HG03565 (cell line): ENCODE measurements around the gene LRP5.
"Not testable (repeated sequence)": the region's sequence is repeated elsewhere in the genome, so short reads cannot be mapped to it uniquely, and the experiment has no call there.

ENCODE experiments used
- ATAC-seq: cut with Tn5 transposase; IDR thresholded peaks from one replicate; pipeline ENCODE4 v1.9.1; 2021; ENCODE audit warnings: mild to moderate bottlenecking, moderate library complexity; ENCODE audit not compliant: unreplicated experiment

LRP5 gene

GRCh38 chr11:68344821-68345220, 32.4 kb downstream of the LRP5 start:
- not testable (repeated sequence) for ATAC-seq

GRCh38 chr11:68345776-68346461, 33.5 kb downstream of the LRP5 start:
- ATAC-seq = no peak

GRCh38 chr11:68346462-68346790, 34.0 kb downstream of the LRP5 start:
- ATAC-seq = no peak

- ATAC-seq = no peak
Measured at GRCh38 chr11:68347345-68347744, 35.0 kb downstream of the LRP5 start.

GRCh38 chr11:68347841-68348240, 35.5 kb downstream of the LRP5 start:
- no peak for ATAC-seq

- ATAC-seq = no peak
Measured at GRCh38 chr11:68349461-68350249, 37.3 kb downstream of the LRP5 start.

GRCh38 chr11:68350759-68351449, 38.5 kb downstream of the LRP5 start:
- no peak for ATAC-seq

- no peak for ATAC-seq
Measured at GRCh38 chr11:68351450-68352275, 39.3 kb downstream of the LRP5 start.

GRCh38 chr11:68352591-68352990, 40.2 kb downstream of the LRP5 start:
- ATAC-seq = no peak

GRCh38 chr11:68353118-68353517, 40.7 kb downstream of the LRP5 start:
- ATAC-seq = no peak

GRCh38 chr11:68353669-68354068, 41.3 kb downstream of the LRP5 start:
- no peak for ATAC-seq

GRCh38 chr11:68354148-68354872, 41.9 kb downstream of the LRP5 start:
- ATAC-seq = no peak

GRCh38 chr11:68355471-68355870, 43.1 kb downstream of the LRP5 start:
- ATAC-seq = no peak

- no peak for ATAC-seq
Measured at GRCh38 chr11:68357568-68357967, 45.2 kb downstream of the LRP5 start.

GRCh38 chr11:68358416-68358815, 46.0 kb downstream of the LRP5 start:
- ATAC-seq = no peak

- ATAC-seq = no peak
Measured at GRCh38 chr11:68361702-68362101, 49.3 kb downstream of the LRP5 start.

- no peak for ATAC-seq
Measured at GRCh38 chr11:68362801-68363379, 50.5 kb downstream of the LRP5 start.

GRCh38 chr11:68363776-68364175, 51.4 kb downstream of the LRP5 start:
- ATAC-seq = no peak

- ATAC-seq = no peak
Measured at GRCh38 chr11:68364581-68364980, 52.2 kb downstream of the LRP5 start.

GRCh38 chr11:68365943-68366435, 53.6 kb downstream of the LRP5 start:
- ATAC-seq = no peak
